Activated naive CD4-positive, alpha-beta T cell treated with anti-CD3 and anti-CD28 coated beads, Interleukin-2, amount 10 ng/mL, durations not matched to agents 7 days and 5 days (primary cell): ENCODE data around the gene GRAMD2A.

Experiments
- CTCF ChIA-PET: fragments of 350-600 bp; sonication (Branson Sonifier 250); formaldehyde crosslinking; loops from one replicate; lab custom pipeline; 2021; ENCODE audit warnings: antibody characterized with exemption; lab: Charles Lee
- DNase-seq: peaks from one replicate; pipeline ENCODE4 v3.0.0-alpha.2; 2020
- H3K27ac Mint-ChIP-seq: one replicate; pipeline ENCODE4 v1.8.0; 2021; ENCODE audit warnings: mild to moderate bottlenecking, moderate library complexity, mixed read lengths
- H3K27me3 Mint-ChIP-seq: one replicate; pipeline ENCODE4 v1.8.0; 2021; ENCODE audit warnings: mild to moderate bottlenecking, mixed read lengths
- H3K36me3 Mint-ChIP-seq: one replicate; pipeline ENCODE4 v1.8.0; 2021; ENCODE audit warnings: mixed read lengths
- H3K4me1 Mint-ChIP-seq: one replicate; pipeline ENCODE4 v1.8.0; 2021; ENCODE audit warnings: mixed read lengths
- H3K4me3 Mint-ChIP-seq: one replicate; pipeline ENCODE4 v1.8.0; 2021; ENCODE audit warnings: mild to moderate bottlenecking, moderate library complexity, mixed read lengths
- H3K9me3 Mint-ChIP-seq: one replicate; pipeline ENCODE4 v1.8.0; 2021; ENCODE audit warnings: mixed read lengths

Gene GRAMD2A

DNA sequence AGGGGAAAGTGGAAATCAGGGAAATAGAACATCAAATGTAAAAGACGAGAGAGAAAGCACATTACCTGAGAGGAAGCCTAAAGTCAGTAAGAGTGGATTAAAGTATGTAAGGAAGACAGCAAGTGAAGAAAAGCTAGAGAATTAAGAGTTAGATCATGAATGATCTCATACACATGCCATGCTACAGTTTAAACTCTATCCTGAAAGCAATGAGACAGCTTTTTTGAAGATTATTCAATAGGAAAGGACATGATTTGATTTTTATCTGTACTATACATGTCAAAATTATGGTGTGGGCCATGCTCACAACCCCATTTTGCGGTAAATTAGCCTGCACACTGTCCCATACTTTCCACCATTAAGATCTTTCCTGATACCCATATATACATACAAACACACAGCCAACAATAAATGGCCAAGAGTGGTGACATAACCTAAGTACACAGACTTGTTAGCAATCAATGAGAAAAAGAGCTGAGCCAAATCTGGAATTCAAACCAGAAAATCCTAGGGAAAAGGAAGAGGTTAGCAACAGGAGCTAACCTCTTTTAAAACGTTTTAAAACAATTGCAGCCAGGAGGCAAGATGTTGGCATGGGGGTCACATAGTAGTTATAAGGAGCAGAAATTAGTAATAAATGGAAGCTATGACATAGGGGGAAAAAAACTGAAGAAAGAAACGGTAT is 84.1 kb downstream of the GRAMD2A start:
- Mint-ChIP-seq H3K36me3 (no peaks in the 10 kb centered on the region), H3K4me3 (no peak overlapping the region), H3K9me3 (no peaks in the 10 kb centered on the region), H3K27ac (no peak overlapping the region), H3K4me1 (peaks cover 18% of the 10 kb centered on the region), H3K27me3 (peaks cover 13% of the 10 kb centered on the region)
- CTCF ChIA-PET: no interaction called here
- no peak for DNase-seq

DNA sequence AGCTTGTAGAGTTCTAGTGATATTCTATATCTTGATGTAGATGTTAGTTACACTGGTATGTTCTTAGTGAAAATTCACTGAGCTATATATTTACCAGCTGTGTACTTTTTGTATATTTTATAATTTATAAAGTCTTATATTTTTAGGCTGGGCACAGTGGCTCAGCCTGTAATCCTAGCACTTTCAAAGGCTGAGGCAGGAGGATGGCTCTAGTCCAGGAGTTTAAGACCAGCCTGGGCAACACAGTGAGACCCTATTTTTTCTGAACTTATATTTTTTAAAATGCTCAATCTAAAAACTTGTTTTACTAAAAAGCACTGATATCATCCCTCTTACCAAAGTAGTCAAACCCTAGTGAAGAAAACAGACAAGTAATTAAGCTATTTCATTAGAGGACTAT is 84.8 kb downstream of the GRAMD2A start:
- Mint-ChIP-seq H3K36me3 (no peaks in the 10 kb centered on the region), H3K4me3 (no peak overlapping the region), H3K9me3 (no peaks in the 10 kb centered on the region), H3K27me3 (peaks cover 13% of the 10 kb centered on the region), H3K4me1 (peaks cover 17% of the 10 kb centered on the region), H3K27ac (no peak overlapping the region)
- CTCF ChIA-PET: no interaction called here
- DNase-seq: no peak

DNA sequence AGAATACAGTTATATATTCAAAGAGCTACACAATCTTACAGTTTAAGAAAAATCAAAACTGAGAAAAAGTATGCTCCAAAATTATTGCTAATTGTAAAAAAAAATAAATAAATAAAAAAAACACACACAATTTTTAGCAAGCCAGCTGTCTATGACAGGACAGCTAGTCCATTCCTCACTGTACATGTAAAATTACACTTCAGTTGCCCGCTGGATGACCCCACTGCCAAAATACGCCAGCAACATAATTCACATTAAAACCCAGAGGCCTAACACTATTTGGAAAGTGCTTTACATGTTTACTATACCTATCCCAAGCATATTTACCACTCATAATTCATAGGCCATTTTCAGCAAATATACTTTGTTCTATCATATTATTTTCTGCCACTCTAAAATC is 85.5 kb downstream of the GRAMD2A start:
- CTCF ChIA-PET: no interaction called here
- H3K36me3 Mint-ChIP-seq: no peaks in the 10 kb centered on the region
- no peak overlapping the region for H3K4me3 Mint-ChIP-seq
- peaks cover 11% of the 10 kb centered on the region for H3K27me3 Mint-ChIP-seq
- no peak for DNase-seq
- H3K9me3 Mint-ChIP-seq: no peaks in the 10 kb centered on the region
- H3K27ac Mint-ChIP-seq: no peak overlapping the region
- peaks cover 17% of the 10 kb centered on the region for H3K4me1 Mint-ChIP-seq

DNA sequence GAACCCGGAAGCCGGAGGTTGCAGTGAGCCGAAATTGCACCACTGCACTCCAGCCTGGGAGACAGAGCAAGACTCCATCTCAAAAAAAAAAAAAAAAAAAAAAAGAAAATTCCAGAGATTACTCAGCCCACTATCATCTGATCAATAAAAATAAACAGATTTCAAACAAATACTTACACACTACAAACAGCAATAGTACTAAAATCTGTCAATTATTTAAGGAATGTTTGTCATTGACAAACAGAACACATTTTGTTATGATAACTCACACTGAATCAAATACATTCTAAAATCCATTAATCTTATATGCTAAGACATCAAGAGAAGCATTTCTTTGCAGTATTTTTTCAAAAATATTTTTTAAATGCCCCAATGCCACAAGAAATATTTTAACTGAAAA is 87.2 kb downstream of the GRAMD2A start:
- Mint-ChIP-seq H3K4me1 (peaks cover 4% of the 10 kb centered on the region), H3K9me3 (no peaks in the 10 kb centered on the region), H3K36me3 (no peaks in the 10 kb centered on the region), H3K27ac (no peak overlapping the region), H3K4me3 (no peak overlapping the region), H3K27me3 (peaks cover 5% of the 10 kb centered on the region)
- no peak for DNase-seq
- CTCF ChIA-PET: no interaction called here
